Stimulated activated CD8-positive, alpha-beta memory T cell treated with anti-CD3 and anti-CD28 coated beads, Interleukin-15, amount 100 ng/mL, for 48 hours (primary cell): ENCODE data around the gene UGDH.
A peak's percentile ranks its signal among the peaks of the same experiment; 100 is the strongest.
"Not testable (repeated sequence)": the region's sequence is repeated elsewhere in the genome, so short reads cannot be mapped to it uniquely, and the experiment has no call there.

Experiments used
- DNase-seq, 2 donors: peaks; one replicate each; pipeline ENCODE4 v3.0.0-alpha.2; 2020; ENCODE audit warnings: low read depth in 2 of 2

The UGDH gene

GRCh38 chr4:39527296-39528060 is at the start of gene UGDH:
Gene UGDH, minus strand, starts transcription at chr4:39527439. Its CDS starts 5,927 bp downstream, at chr4:39521512.
- DNase-seq, result peak; percentile 89 to 91

GRCh38 chr4:39574946-39575345 is 47.7 kb upstream of the UGDH start:
- no peak for DNase-seq

GRCh38 chr4:39571504-39571903 is 44.3 kb upstream of the UGDH start:
- no peak for DNase-seq

- no peak for DNase-seq
Measured at GRCh38 chr4:39571054-39571453, 43.8 kb upstream of the UGDH start.

- DNase-seq, result no peak
Measured at GRCh38 chr4:39569209-39569608, 42.0 kb upstream of the UGDH start.

- DNase-seq, result no peak
Measured at GRCh38 chr4:39568805-39569204, 41.6 kb upstream of the UGDH start.

- no peak for DNase-seq
Measured at GRCh38 chr4:39565878-39566600, 38.8 kb upstream of the UGDH start.

GRCh38 chr4:39563346-39563847 is 36.2 kb upstream of the UGDH start:
- no peak for DNase-seq

GRCh38 chr4:39562792-39563191 is 35.6 kb upstream of the UGDH start:
- no peak for DNase-seq

- DNase-seq, result no peak
Measured at GRCh38 chr4:39559626-39560025, 32.4 kb upstream of the UGDH start.

GRCh38 chr4:39555472-39555871 is 28.2 kb upstream of the UGDH start:
- no peak for DNase-seq

- no peak for DNase-seq
Measured at GRCh38 chr4:39548425-39549067, 21.3 kb upstream of the UGDH start.

GRCh38 chr4:39544580-39545315 is 17.5 kb upstream of the UGDH start:
- no peak for DNase-seq

- DNase-seq, result not testable (repeated sequence)
Measured at GRCh38 chr4:39544080-39544479, 16.8 kb upstream of the UGDH start.

- DNase-seq, result no peak
Measured at GRCh38 chr4:39543034-39543433, 15.8 kb upstream of the UGDH start.

GRCh38 chr4:39542611-39543012 is 15.4 kb upstream of the UGDH start:
- no peak for DNase-seq

- no peak for DNase-seq
Measured at GRCh38 chr4:39541987-39542610, 14.9 kb upstream of the UGDH start.

- DNase-seq, result no peak
Measured at GRCh38 chr4:39539089-39539611, 11.9 kb upstream of the UGDH start.

GRCh38 chr4:39533541-39533940 is 6.3 kb upstream of the UGDH start:
- DNase-seq, result no peak

GRCh38 chr4:39532237-39532636 is 5.0 kb upstream of the UGDH start:
- DNase-seq, result not testable (repeated sequence)

GRCh38 chr4:39530682-39531081 is 3.4 kb upstream of the UGDH start:
- no peak for DNase-seq
